IPS DF 4.7 (cell line): Measurements from ENCODE around the gene PHPT1.
A peak's percentile ranks its signal among the peaks of the same experiment; 100 is the strongest.
"Not testable (repeated sequence)": the region's sequence is repeated elsewhere in the genome, so short reads cannot be mapped to it uniquely, and the experiment has no call there.

Experiments used
- DNase-seq: peaks from one replicate; pipeline ENCODE4 v3.0.0-alpha.2; 2013; ENCODE audit warnings: low spot score; ENCODE audit errors: extremely low read depth

The PHPT1 gene

GRCh38 chr9:136883670-136884069 lies 34.5 kb downstream of the PHPT1 start:
- not testable (repeated sequence) for DNase-seq

- peak; percentile 96 for DNase-seq
Measured at GRCh38 chr9:136885950-136886578, 36.9 kb downstream of the PHPT1 start, which contains the start of gene TRAF2. TSS of gene TRAF2 (plus strand) at chr9:136886516. CDS start at chr9:136898741, 12,225 bp downstream.

GRCh38 chr9:136886610-136887597 lies 37.7 kb downstream of the PHPT1 start:
- no peak for DNase-seq

- no peak for DNase-seq
Measured at GRCh38 chr9:136888454-136888853, 39.2 kb downstream of the PHPT1 start.

DNA sequence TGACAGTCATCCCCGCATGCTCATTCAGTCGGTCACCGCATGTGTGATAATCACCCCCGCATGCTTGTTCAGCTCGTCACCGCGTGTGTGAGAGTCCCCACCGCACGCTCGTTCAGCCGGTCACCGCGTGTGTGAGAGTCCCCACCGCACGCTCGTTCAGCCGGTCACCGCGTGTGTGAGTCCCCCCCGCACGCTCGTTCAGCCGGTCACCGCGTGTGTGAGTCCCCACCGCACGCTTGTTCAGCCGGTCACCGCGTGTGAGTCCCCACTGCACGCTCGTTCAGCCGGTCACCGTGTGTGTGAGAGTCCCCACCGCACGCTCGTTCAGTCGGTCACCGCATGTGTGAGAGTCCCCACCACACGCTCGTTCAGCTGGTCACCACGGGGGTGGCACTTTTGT lies 40.6 kb downstream of the PHPT1 start:
- DNase-seq = no peak

GRCh38 chr9:136890661-136891060 lies 41.5 kb downstream of the PHPT1 start:
- DNase-seq = no peak

DNA sequence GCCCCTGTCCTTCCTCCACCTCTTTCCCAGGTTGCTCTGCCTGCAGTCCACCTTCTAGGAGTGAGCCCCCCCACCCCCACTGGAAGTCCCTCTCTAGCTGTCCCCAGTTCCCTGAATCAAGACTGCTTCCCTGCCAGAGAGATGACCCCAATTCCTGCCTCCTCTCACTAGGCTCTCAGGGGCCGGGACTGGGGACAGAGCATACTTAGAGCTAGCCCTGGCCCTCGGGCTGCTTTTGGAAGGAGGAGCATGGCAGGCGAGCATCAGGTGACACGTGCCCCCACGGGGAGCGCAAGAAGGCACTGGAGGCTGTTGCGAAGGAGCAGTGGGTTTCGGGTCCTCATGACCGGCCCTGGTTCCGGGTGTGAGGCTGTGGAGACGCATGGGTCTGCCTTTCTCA lies 46.8 kb downstream of the PHPT1 start:
- DNase-seq = no peak

- DNase-seq = no peak
Measured at GRCh38 chr9:136898483-136899100, 49.4 kb downstream of the PHPT1 start.

DNA sequence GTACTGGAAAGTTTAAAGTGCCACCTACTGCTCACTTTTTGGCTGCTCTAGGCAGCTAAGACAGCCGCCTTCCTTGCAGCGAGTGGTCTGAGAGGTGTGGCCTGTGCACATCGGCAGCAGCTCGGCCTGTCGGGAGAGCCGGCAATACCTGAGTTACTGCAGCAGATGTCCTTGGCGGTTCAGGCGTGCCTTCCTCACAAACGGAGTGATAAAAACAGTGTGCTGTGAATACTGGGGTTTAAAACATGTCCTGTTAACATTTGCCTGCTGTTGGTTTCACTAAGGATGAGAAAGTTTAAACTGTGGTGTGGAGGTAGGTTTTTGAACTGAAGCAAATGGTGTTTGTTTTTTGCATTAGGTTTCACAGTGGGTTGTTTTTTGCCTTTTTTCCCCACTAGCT lies 50.0 kb downstream of the PHPT1 start:
- no peak for DNase-seq

GRCh38 chr9:136900556-136900955 lies 51.3 kb downstream of the PHPT1 start:
- no peak for DNase-seq
